Measurements from ENCODE around the gene SCG2.
"Not testable (repeated sequence)": the region's sequence is repeated elsewhere in the genome, so short reads cannot be mapped to it uniquely, and the experiment has no call there.

Gene SCG2

DNA sequence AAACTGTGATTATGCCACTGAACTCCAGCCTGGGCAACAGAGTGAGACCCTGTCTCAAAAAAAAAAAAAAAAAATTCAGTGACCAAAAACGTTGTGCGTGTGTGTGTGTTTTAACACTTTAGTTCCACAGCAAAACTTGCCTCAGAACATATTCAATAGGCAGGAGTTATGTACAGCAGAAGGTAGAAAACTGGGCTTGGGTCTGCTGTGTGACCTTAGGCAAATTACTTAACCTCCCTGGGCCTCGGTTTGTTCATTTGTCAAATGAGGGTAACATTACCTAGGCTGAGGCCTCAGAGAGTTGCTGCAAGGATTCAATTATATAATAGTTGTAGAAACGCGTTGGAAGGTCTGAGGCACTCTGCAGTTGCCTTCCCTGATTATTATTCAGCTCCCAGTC, 10.3 kb upstream of the SCG2 start:
- no peak for DNase-seq (ENCODE audit: low spot score)

DNA sequence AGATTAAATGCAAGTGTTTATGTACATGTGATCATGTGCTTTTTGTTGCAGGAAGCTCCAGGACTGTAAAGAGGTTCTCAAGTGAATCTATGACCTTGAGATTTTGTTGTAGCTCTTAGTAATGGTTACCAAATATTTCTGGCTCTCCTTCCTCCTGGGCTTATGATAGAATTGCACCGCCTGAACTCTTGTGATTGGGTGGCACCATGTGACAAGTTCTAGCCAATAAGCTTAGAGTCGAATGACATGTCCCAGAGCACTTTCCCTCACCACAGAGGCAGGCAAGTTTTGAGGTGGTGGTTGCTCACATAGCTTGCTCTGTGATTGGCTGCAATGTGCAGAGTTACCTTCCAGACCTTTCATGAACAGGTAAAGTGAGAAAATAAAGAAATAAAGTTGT, 8.9 kb upstream of the SCG2 start:
- no peak for DNase-seq (ENCODE audit: low spot score)

DNA sequence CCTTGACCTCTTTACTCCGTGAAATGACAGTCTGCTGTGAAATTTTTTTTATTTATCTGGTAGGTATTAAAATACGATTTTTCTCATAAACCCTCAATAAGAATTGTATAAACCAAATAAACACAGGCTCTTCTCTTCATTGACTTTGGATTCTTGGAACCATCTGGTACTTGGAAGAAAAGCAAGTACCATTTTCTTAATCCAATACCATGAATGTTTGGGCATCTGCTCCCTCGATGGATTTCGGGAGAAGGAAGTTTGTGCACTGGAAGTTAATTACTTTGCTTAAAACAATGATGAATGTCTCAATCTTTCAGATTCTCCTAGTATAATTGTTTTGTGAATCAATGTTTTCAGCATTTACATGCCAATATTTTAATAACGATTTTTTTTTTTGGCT, 5.3 kb upstream of the SCG2 start:
- no peak for DNase-seq (ENCODE audit: low spot score)

DNA sequence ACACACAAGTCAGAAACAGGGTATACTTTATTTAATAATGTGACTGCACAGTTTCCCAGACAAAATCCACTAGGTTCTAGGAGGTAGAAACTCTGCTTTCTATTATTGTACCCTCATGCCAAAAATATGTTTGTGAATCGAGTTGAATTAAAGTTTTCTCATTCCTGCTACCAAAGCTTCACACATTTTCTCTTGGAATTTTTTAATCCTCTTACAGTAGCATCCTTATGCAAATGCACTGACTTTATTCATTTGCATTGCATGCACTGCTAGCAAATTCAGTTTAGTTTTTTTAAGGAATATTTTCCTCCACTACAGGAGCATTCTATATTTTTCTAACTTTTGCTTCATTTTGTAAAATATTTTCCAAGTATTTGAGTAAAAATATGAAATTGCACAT, 4.8 kb upstream of the SCG2 start:
- DNase-seq (ENCODE audit: low spot score): no peak

DNA sequence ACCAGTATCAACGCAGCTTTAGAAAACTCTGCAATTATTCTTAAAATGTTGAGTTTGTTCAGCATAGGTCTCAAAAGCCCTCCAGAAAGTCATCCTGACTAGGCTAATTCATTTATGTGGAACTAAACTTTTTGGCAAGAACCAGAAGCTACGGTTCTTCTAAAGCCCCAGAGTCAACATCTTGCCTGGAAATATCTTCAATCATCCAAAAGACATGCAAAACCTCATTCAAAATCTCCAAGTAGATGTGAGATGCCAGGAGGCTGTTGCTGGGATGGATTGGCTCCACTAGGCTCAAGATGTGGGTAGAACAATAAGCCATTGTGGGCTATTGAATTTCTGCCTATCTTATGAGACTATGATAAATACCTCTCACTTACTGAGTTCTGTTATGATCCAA, 2.1 kb upstream of the SCG2 start:
- no peak for DNase-seq (ENCODE audit: low spot score)

DNA sequence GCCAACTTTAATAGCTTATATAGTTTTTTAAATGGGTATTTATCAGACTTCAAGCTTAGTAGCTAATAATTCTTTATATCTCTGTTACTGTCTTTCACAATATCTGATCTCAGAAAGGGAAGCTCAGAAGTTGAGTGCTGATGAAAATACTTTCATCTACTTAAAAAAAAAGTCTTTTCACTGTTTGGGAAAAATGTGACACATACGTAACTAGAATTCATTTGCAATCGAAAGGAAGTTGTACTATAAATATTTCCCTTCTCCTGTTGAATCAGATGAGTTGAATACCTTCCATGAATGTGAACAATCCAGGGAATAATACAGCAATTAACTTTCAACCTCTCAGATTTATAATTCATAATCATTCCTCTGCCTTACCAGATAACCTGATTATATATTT, 811 bp upstream of the SCG2 start:
- DNase-seq (ENCODE audit: low spot score): no peak

DNA sequence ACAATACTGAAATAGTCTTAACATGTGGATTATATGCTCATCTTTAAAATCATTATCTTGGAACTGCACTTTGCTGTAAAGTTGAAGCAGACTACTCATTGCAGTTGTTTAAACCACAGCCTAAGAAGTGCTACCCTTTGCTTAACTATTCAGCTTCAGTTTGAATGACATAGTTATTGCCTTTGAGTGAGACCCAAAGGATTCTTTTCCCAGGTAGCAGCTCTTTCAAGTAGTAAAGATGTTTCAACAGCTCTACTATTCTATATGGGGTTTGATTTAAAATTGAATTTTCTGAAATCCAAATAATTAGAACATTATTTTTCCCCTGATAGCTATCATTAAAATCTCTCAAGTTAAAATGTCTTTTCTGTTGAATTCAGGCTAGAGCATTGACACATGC, 1.1 kb downstream of the SCG2 start:
- no peak for DNase-seq (ENCODE audit: low spot score)

DNA sequence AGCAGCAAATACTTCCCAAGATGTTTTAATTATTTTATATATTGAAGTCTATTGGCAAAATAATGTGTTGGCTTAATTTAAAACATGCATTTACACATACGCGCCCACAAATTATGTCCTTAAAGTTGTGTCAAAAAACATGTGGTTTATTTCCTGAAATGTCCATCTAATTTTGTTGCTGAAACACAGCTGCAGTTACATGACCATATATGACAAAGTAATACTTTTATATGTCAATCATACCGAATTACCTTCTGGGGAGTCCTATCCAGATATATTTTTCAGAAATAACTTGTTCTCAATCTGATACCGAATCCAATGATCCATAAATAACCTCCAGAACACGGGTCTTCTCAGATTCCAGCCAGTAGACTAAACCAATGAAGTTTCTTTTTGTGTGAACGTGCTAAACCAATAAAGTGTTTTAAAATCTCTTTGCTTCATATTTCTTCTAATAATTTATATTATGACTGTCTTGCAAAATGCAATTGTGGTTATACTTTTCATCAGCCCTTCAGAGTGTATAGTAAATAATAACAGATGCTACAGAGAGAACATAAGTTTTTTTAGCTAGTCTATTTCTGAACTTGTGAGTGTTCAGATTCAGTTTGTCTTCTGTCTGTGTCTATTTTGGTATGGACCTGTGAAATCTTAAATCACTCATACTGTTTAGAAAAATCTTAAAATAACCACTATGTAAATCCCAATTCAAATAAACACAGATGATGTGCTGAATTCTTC, 2.4 kb downstream of the SCG2 start:
- no peak for DNase-seq (ENCODE audit: low spot score)

DNA sequence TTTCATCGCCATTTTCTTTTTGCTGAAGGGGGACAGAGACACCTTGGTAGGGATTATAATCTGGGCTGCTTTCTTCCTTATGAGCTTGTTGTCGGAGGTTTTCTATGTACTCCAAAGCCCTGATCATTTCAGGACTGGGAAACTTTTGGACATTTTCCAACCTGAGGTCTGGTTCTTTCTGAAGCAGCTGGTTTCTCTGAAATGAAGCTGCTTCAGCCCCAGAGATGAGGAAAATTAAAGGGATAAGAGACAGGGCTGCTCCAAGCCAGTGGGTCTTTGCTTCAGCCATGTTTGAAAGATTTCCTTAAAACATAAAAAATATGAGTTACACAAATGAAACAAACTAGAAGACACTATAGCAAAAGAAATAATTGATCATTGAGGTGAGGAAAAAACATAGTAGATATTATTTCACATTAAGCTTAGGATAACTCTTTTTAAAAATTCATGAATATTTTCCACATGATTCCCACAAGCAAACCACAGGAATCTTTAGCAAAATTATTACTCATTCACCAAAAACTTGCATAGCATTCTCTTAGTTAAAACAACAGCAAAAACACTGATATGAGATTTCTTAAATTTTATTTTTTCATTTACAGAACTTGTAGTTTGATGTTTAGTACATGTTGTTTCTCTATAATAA, 3.0 kb downstream of the SCG2 start:
- DNase-seq (ENCODE audit: low spot score): no peak

DNA sequence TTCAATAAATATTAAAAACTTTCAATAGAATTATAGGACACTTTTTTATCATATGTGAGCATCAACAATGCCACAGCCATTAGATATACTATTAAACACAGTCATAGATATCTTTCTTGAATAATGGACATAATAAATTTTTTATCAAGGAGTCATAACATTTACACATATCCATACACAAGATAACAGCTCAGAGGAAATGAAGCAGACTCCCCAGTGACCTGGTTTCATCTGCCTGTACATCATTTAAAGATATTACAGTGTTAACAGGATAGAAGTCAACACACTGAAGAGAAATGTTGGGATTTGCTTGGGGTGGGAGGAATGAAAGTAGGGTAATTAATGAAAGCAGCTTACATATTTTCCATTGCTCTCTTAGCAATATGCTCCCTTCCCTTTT, 5.1 kb downstream of the SCG2 start:
- DNase-seq (ENCODE audit: low spot score): no peak

DNA sequence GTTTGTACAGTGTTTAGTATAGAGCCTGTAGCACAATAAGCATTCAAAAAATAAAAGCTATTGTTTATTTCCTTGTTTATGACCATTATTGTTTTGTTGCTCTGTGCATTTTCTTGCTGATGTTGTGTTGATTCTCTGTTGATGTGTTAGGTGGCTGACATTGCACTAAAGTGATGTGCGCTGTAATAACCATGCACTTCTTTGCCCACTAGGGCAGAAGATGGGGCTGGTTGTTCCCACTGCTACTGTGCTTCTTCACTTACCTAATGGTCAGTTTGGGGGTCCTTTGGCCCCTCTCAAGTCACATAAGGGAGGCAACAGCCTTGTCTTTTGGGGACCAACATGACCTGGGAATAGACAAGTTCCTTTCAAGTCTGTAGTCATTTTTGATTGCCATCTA, 6.0 kb downstream of the SCG2 start:
- no peak for DNase-seq (ENCODE audit: low spot score)

DNA sequence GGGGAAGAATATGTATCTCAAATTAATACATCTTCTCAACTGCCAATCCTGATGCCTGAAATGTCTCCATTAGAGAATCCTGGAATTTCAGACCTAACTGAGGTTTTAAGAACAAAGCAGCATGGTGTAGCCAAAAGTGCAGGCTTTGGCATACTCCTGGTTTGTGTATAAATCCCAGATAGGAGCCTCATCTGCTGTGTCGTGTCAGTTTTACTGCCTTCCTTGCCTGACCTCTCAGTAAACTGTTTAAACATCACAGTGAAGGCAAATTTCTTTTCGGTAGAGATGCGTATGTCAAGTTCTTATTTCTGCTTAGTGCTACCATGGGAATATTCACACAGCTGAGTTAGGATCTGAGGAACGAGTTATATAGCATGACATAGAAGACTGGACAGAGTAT, 7.3 kb downstream of the SCG2 start:
- no peak for DNase-seq (ENCODE audit: low spot score)

DNA sequence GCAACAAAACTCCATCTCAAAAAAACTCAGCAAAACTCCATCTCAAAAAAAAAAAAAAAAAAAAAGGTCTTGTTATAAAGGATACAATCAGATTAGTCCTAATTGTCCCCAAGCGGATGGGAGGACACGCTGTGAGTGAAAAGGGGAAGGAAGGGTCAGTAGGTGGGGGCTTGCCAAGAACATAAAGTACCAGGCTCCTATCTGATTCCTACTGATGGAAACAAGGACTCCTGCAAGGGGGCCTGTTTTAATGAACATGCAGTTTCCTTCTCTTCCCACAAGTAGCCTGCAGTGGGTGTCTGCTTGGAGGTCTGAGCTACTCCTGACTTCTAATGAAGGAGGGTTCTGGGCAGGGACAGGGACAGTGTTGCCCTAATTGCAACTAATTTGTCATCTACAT, 7.9 kb downstream of the SCG2 start:
- DNase-seq (ENCODE audit: low spot score): no peak

DNA sequence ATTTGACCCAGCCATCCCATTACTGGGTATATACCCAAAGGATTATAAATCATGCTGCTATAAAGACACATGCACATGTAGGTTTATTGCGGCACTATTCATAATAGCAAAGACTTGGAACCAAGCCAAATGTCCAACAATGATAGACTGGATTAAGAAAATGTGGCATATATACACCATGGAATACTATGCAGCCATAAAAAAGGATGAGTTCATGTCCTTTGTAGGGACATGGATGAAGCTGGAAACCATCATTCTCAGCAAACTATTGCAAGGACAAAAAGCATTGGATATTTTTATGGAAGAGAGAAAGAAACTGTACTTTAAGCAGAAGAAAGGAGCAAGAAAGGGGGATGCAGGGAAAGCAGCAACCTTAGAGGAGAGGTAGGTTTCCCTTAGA, 9.5 kb downstream of the SCG2 start:
- DNase-seq (ENCODE audit: low spot score): not testable (repeated sequence)

DNA sequence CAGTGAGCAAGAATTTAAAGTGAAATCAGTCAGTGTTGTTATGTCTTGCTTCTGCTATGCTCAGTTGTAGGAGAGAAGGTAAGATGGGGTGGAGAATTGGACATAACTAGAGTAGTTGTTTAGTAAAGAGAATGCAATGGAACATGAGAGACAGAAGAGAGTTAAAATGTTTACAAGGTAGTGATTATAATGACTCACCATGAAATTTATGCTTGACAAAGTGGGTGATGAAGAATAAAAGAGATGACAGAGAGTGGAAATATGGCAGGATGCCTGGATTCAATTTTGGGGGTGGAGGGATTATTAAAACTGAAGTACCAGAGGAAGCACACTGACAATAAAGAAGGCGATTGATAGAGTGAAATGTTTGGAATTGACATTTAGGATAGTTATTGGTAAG, 10.6 kb downstream of the SCG2 start:
- DNase-seq (ENCODE audit: low spot score): no peak

DNA sequence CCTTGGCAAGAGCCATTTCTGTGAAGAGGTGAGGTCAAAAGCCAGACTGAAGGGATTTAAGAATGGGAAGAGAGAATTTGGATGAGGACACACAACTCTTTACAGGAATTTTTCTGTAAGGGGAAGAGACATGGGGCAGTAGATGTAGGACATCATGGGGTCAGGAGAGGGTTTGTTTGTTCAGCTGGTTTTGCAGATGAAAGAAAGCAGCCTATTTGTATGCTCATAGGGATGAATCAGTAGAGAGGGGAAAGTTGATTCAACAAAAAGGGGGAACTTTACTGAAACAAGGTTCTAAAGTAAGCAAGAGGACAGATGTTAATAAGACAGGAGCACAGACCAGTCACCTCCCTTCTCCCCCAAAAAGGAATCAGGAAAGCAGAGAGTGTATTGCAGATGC, 11.2 kb downstream of the SCG2 start:
- DNase-seq (ENCODE audit: low spot score): no peak

DNA sequence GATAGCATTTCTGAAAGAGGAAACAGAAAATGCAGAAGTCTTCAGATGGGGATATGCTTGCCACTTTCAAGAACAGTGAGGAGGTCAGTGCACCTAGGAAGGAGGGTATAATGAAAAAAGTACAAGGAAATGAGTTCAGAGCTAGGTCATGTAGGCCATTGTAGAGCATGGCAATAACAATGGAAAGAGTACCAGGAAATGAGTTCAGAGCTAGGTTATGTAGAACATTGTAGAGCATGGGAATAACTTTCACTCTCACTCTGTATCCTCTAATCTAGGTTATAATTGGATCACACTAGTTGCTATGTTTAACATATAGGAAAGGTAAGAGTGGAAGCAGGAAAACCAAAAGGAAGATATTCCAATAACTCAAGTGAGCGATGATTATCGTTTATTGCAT, 12.3 kb downstream of the SCG2 start:
- DNase-seq (ENCODE audit: low spot score): no peak

DNA sequence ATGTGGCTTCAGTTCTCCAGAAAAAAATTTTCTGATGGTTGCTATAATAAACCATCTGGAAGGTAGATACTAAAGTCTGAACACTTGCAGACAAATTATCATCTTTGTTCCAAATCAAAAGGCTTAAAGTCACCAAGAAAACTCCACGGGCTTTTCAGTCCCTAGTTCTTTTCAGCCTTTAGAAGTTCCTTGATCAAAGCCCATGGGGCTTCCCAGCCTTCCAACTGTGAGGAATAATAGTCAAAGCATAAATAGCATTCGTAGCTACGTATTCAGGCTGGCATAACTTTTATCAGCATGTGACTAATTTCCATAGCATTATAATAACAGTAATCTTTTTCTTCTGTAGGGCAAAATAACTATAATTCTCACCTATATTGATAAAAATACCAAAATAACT, 13.9 kb downstream of the SCG2 start:
- no peak for DNase-seq (ENCODE audit: low spot score)

DNA sequence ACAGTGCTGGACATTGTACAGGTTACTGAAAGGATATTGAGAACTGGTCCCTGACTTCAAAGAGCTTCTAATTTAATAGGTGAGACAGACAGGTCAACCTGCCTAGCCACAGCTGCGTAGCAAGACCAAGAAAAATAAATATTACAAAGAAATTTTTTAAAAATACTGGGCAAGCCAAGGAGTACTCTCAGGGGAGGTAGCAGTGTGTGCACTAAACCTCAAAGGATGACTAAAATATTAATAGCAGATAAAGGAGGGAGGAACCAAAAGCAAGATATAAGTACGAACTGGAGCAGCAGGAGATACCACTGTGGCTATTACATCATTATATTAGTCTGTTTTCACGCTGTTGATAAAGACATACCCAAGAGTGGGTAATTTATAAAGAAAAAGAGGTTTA, 14.9 kb downstream of the SCG2 start:
- no peak for DNase-seq (ENCODE audit: low spot score)

DNA sequence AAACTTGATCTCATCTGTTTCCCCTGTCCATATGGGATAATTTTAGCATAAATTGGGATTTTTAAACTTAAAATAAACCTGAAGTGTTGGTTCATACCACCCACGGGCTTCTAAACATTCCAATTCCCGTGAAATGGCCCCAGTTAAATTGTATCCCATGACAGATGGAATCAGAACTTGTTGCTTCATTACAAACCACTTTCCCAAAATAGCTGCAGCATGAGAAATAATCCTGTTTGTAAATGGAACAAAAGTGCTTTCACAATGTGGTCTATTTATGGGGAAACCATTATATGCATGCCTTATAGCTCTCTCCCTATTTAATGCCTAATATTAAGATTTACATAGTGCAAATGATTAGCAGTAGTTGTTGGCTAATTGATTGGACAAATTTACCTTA, 15.9 kb downstream of the SCG2 start:
- DNase-seq (ENCODE audit: low spot score): no peak

DNA sequence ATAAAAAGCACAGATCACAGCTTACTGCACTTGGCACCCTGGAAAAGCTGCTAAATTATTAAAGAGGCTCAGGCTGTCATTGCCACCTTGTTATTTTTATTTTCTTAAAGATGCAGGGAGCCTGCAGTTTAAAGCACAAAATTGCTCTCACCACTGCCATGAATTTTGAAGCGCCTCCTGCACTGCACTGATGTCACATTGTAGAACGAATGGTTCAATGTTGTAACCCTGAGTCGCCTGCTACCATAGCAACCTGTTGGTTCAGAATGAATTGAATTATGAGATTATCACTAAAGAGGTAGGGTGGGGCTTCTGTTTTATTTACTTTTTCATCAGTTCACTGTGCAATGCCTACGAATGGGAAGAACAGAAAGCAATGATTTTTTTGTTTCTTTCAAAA, 16.5 kb downstream of the SCG2 start:
- DNase-seq (ENCODE audit: low spot score): no peak

DNA sequence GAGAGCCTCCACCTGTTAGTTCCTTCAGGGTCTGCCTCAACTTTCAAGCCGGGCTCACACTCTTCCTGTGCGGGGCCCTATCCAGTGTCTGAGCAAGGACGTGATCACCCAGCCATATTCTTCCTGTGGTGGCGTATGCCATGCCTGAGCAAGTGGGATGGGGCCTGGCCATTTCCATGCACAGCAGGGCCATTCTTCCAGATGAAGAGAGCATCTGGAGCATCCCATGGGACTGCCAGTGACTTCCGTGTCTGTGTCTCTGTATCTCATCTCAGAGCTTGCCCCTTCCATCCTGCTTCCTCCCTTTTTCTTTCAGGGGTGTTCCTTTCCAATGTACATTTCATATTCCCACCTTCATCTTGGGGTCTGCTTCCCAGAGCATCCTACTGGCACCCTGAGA, 20.2 kb downstream of the SCG2 start:
- no peak for DNase-seq (ENCODE audit: low spot score)

DNA sequence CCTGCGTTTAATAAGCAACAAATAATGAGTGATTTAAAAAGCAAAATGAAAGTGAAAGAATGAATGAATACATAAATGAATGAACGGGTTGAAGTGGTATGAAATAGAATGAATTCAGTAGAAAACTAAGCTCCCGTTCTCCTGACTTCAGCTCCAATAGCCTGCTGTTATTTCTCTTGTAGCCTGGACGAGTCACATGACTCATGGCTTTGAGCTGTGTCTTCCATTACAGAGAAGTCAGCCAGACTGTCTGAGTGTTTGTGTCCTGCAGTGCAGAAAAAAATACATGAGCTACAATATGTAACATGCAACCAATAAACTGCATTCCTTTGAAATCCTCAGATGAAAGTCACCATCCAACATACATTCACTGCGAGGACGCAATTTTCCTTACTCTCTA, 21.2 kb downstream of the SCG2 start:
- no peak for DNase-seq (ENCODE audit: low spot score)

DNA sequence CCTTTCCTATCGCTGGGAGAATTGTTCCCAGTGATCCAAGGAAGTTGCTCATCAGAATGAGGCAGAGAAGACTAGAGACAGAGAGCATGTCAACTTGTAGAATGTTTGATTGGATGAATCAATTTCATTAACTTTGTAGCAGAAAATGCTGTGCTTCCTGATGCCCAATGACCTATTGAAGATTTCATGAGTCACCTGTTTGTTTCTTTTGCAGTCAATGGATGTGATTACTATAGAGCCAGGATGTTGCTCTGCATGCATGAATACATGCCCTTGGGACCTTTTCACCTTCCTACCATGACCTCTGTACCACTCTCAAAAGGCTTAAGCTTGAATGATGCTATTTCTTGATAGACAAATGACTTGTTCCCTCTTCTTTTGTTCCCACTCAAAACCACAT, 23.3 kb downstream of the SCG2 start:
- DNase-seq (ENCODE audit: low spot score): no peak

All from SW480 (cell line).